Erythroblast (primary cell): Measurements from ENCODE around the gene CLCN5.

ENCODE experiments used
- DNase-seq, 2 experiments: peaks; one replicate each; lab custom pipeline; 2025; lab: John Stamatoyannopoulos, UW
- GATA1 ChIP-seq: IDR thresholded peaks from 2 replicates; pipeline ENCODE4 v1.6.1; 2011; ENCODE audit warnings: low read depth, mild to moderate bottlenecking, control low read depth, low read length, moderate library complexity
- POLR2A ChIP-seq: IDR thresholded peaks from 2 replicates; pipeline ENCODE4 v1.6.1; 2011; ENCODE audit warnings: mild to moderate bottlenecking, low read length

The CLCN5 gene

GRCh38 chrX:49958727-49959485 is 36.5 kb downstream of the CLCN5 start:
- DNase-seq, result no peak
- TF ChIP-seq POLR2A (no peak), GATA1 (no peak)

GRCh38 chrX:49959602-49960001 is 37.2 kb downstream of the CLCN5 start:
- DNase-seq, result no peak
- TF ChIP-seq POLR2A, result no peak
- no peak for TF ChIP-seq GATA1

- no peak for DNase-seq
- TF ChIP-seq GATA1 (no peak), POLR2A (no peak)
Measured at GRCh38 chrX:49960061-49960460, 37.7 kb downstream of the CLCN5 start.

- TF ChIP-seq POLR2A (no peak), GATA1 (no peak)
- no peak for DNase-seq
Measured at GRCh38 chrX:49970674-49971073, 48.3 kb downstream of the CLCN5 start.

GRCh38 chrX:49972328-49972860 is 50.0 kb downstream of the CLCN5 start:
- no peak for DNase-seq
- no peak for TF ChIP-seq GATA1
- TF ChIP-seq POLR2A, result no peak

GRCh38 chrX:49976682-49977197 is 54.3 kb downstream of the CLCN5 start:
- TF ChIP-seq GATA1 (no peak), POLR2A (no peak)
- DNase-seq, result no peak

- TF ChIP-seq POLR2A (no peak), GATA1 (no peak)
- no peak for DNase-seq
Measured at GRCh38 chrX:49977319-49978090, 55.1 kb downstream of the CLCN5 start.

GRCh38 chrX:49978176-49978575 is 55.8 kb downstream of the CLCN5 start:
- TF ChIP-seq POLR2A (no peak), GATA1 (no peak)
- no peak for DNase-seq

- no peak for TF ChIP-seq POLR2A
- no peak for TF ChIP-seq GATA1
- no peak for DNase-seq
Measured at GRCh38 chrX:49986058-49986457, 63.7 kb downstream of the CLCN5 start.

GRCh38 chrX:49987651-49988050 is 65.3 kb downstream of the CLCN5 start:
- DNase-seq, result no peak
- TF ChIP-seq GATA1 (no peak), POLR2A (no peak)

- no peak for TF ChIP-seq POLR2A
- TF ChIP-seq GATA1, result no peak
- no peak for DNase-seq
Measured at GRCh38 chrX:49988143-49988542, 65.7 kb downstream of the CLCN5 start.

GRCh38 chrX:49991758-49992157 is 69.4 kb downstream of the CLCN5 start:
- no peak for TF ChIP-seq GATA1
- TF ChIP-seq POLR2A, result no peak
- DNase-seq, result no peak

- no peak for TF ChIP-seq POLR2A
- no peak for TF ChIP-seq GATA1
- DNase-seq, result no peak
Measured at GRCh38 chrX:49992853-49993252, 70.5 kb downstream of the CLCN5 start.

GRCh38 chrX:49993661-49994060 is 71.3 kb downstream of the CLCN5 start:
- no peak for DNase-seq
- no peak for TF ChIP-seq GATA1
- TF ChIP-seq POLR2A, result no peak
